HG03108 (cell line): Measurements from ENCODE around the gene VPS37D.
A peak's percentile ranks its signal among the peaks of the same experiment; 100 is the strongest.
"Not testable (repeated sequence)": the region's sequence is repeated elsewhere in the genome, so short reads cannot be mapped to it uniquely, and the experiment has no call there.

Source experiments
- ATAC-seq: cut with Tn5 transposase; IDR thresholded peaks from one replicate; pipeline ENCODE4 v1.9.1; 2021; ENCODE audit warnings: moderate library complexity; ENCODE audit not compliant: unreplicated experiment

VPS37D gene

GRCh38 chr7:73704640-73705550 is 37.3 kb downstream of the VPS37D start:
- no peak for ATAC-seq

GRCh38 chr7:73705551-73705920 is 37.9 kb downstream of the VPS37D start:
- no peak for ATAC-seq

- no peak for ATAC-seq
Observed at GRCh38 chr7:73706126-73707044, 38.8 kb downstream of the VPS37D start.

- no peak for ATAC-seq
Observed at GRCh38 chr7:73707045-73707631, 39.5 kb downstream of the VPS37D start.

- ATAC-seq, result no peak
Observed at GRCh38 chr7:73708961-73709549, 41.4 kb downstream of the VPS37D start.

- no peak for ATAC-seq
Observed at GRCh38 chr7:73712773-73713172, 45.1 kb downstream of the VPS37D start.

- ATAC-seq, result not testable (repeated sequence)
Observed at GRCh38 chr7:73713319-73713718, 45.7 kb downstream of the VPS37D start.

DNA sequence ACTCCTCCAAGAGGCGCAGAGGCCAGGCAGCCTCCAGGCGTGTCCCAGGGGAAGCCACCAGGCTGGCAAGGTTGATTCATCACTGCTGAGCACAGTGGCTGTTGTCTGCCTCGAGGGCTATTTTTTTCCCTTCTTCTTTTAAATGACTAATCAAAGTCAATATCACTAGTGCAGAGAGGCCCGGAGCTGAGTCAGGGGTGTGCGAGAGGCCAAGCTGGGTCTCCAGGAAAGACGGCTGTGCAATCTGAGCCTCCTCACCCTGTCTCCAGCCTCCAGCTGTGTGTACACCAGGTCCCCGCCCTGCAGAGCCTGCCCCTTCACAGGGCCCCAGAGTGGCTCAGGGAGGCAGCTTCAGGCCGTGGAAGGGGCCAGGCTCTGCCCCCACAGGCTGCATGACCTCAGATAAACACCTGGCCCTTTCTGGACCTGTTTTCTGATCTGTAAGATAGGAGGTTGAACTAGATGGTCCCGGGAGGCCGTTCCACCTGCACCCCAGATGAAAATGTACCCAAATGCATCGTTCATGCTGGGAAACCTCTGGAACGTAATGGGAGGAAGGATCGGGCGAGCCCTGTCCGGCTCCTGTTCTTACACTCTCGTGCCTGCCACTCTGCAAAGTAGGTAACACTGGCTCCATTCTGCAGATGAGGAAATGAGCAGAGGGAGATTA is 48.2 kb downstream of the VPS37D start:
- ATAC-seq, result peak; percentile 23

- no peak for ATAC-seq
Observed at GRCh38 chr7:73716318-73716890, 48.8 kb downstream of the VPS37D start.

GRCh38 chr7:73717025-73717807 is 49.6 kb downstream of the VPS37D start:
- no peak for ATAC-seq

DNA sequence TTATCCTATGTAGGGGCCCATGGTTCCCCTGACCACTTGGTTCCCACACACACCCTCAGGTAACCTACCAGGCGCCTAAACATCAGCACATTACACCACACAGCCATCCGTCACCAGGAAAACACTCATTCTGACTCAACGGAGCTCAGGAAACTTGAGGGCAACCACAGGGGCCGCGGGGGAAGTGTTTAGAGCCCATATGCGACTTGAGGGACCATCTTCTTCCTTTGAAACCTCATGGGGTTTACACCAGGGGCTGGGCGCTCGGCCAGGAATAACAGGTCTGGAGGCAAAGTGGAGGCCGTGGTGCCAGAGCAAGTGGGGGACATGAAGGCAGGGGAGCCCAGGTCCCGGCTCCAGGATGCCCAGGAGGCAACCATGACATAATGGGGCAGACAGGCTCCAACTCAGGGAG is 50.4 kb downstream of the VPS37D start:
- peak; percentile 34 for ATAC-seq

GRCh38 chr7:73718438-73718881 is 50.8 kb downstream of the VPS37D start:
- ATAC-seq, result no peak

GRCh38 chr7:73718905-73719805 is 51.5 kb downstream of the VPS37D start, which contains the start of gene STX1A:
STX1A (minus strand) TSS chr7:73719669; CDS start chr7:73719631, 38 bp downstream.
- peak; percentile 56 for ATAC-seq

DNA sequence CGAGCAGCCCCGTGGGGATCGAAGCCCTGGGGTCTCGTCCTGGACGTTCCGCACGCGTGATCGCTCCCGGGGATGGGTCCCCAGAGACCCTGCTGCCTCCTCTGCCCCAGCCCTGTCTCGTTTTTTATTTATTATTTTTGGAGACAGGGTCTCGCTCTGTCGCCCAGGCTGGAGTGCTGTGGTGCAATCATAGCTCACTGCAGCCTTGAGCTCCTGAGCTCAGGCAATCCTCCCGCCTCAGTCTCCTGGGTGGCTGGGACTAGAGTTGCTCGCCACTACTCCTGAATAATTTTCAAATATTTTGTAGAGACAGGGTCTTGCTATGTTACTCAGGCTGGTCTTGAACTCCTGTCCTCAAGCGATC is 52.2 kb downstream of the VPS37D start:
- no peak for ATAC-seq

DNA sequence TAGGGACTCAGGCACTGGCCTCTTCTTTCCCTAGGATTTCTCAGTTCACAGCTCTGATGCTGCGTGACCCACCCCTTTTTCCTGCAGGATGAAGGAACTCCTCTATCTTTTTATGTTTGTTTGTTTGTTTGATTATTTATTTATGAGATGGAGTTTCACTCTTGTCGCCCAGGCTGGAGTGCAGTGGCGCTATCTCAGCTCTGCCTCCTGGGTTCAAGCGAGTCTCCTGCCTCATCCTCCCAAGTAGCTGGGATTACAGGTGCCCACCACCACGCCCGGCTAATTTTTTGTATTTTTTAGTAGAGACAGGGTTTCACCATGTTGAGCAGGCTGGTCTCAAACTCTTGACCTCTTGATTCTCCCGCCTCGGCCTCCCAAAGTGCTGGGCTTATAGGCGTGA is 52.8 kb downstream of the VPS37D start:
- ATAC-seq, result not testable (repeated sequence)

DNA sequence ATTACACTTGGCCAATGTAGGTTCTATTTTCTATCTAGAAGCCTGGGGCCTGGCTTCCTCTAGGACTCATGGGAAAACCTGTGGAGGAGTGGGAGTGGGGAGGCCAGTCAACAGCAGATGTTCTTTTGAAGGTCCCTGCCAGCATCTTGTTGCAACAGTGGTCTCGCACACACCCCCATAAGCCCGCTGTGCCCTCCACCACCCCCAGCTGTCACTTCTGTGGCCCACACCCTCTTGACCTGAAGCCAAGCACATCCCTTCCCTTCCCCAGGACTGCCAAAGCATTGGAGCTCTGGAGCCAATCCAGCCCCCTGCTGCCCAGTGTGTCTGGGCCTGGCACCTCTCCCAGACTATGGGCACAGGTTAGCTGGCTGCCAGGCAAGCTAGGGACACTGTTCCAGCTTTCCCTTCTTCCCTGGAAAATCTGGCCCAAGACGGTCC is 53.8 kb downstream of the VPS37D start:
- no peak for ATAC-seq
